ENCODE data around the gene CACNA1B. TPM values are rescaled to one million over a fixed set of nuclear protein-coding genes. Genes with fewer than 3 reads are reported as not detected.

CACNA1B gene
- total RNA-seq, 1 donor from 2014 or later: 0.13 TPM

DNA sequence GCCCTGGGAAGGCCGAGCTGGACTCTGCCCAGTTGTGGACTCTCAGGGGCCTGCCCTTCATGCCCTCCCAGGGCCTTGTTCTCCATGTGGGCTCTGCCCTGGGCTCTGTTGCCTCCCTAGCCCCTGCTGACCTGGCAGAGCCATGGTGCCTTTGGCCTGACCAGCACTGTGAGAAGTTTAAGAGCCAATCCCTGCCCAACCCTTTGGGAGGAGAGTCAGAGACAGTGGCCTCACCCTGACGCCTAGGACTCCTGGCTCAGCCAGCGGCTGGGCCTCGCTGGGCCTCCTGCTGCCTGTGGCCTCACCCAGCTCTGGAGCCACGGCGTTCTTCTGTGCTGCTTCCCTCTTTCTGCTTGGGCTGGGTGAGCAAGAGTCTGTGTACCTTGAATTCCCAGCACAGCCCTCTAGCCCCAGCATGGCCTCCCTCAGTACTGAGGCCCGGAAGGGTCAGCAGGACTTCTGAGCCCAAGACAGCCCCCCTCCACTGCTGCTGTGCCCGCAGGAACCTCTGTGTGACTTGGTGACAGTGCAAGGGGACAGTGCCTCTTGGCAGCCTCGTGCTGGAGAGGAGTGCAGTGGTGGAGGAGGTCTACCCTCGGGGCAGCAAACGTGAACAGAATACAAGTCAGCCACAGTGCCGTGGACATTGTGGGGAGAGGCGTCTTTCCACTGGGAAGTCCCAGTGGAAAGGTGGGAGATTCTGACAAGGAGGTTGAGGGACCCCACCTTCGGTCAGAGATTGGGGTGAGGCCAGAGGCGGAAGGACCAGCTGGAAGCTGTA, 97.4 kb downstream of the CACNA1B start:
- no peak for TF ChIP-seq CTCF (IDR thresholded peaks at IDR 0.05)
- DNase-seq (ENCODE audit: extremely low spot score, unreplicated experiment): peak; percentile 70
- Mint-ChIP-seq H3K36me3 (ENCODE audit: unreplicated experiment) (no peaks in the 10 kb centered on the region), H3K4me3 (ENCODE audit: unreplicated experiment) (no peak overlapping the region), H3K4me1 (ENCODE audit: unreplicated experiment) (no peaks in the 10 kb centered on the region), H3K27me3 (ENCODE audit: unreplicated experiment) (no peaks in the 10 kb centered on the region), H3K27ac (ENCODE audit: unreplicated experiment) (no peak overlapping the region), H3K9me3 (ENCODE audit: unreplicated experiment) (no peaks in the 10 kb centered on the region)

- H3K36me3 Mint-ChIP-seq (ENCODE audit: unreplicated experiment): no peaks in the 10 kb centered on the region
Observed at GRCh38 chr9:137975527-137975913, 97.9 kb downstream of the CACNA1B start.

DNA sequence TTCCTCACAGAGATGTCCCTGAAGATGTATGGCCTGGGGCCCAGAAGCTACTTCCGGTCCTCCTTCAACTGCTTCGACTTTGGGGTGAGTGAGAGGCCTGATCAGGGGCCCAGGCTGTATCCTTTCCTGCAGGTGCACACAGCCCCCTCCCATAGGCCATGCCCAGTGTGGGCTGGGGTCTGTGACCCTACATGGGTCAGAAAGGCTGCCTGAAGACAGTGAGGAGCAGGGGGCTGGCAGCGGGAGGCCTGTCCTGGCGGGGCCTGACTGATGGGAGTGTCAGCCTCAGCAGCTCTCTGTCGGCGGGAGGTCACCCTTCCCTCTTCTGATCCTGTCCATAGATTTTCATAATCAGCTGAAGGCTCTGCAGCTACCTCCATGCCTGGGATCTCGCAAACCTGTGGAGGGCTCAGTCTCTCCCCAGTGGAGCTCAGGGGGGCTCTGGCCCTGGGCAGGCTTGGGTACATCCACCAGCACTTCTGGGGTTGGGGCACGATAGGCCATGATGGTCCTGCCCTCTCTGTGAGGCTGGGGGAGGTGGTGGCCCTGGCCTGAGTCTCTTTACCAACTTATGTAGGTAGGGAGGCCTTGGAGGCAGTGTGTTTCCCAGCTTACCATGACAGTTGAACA, 98.5 kb downstream of the CACNA1B start:
- H3K27ac Mint-ChIP-seq (ENCODE audit: unreplicated experiment): no peak overlapping the region
- no peaks in the 10 kb centered on the region for H3K27me3 Mint-ChIP-seq (ENCODE audit: unreplicated experiment)
- no peak overlapping the region for H3K4me3 Mint-ChIP-seq (ENCODE audit: unreplicated experiment)
- H3K4me1 Mint-ChIP-seq (ENCODE audit: unreplicated experiment): no peaks in the 10 kb centered on the region
- no peak for DNase-seq (ENCODE audit: extremely low spot score, unreplicated experiment)
- no peaks in the 10 kb centered on the region for H3K9me3 Mint-ChIP-seq (ENCODE audit: unreplicated experiment)
- no peak for TF ChIP-seq CTCF (IDR thresholded peaks at IDR 0.05)
- no peaks in the 10 kb centered on the region for H3K36me3 Mint-ChIP-seq (ENCODE audit: unreplicated experiment)

More at GRCh38 chr9:137975527-137975913, 97.9 kb downstream of the CACNA1B start:
- Mint-ChIP-seq H3K4me3 (ENCODE audit: unreplicated experiment) (no peak overlapping the region), H3K9me3 (ENCODE audit: unreplicated experiment) (no peaks in the 10 kb centered on the region), H3K4me1 (ENCODE audit: unreplicated experiment) (no peaks in the 10 kb centered on the region), H3K27ac (ENCODE audit: unreplicated experiment) (no peak overlapping the region), H3K27me3 (ENCODE audit: unreplicated experiment) (no peaks in the 10 kb centered on the region)
- no peak for DNase-seq (ENCODE audit: extremely low spot score, unreplicated experiment)
- TF ChIP-seq CTCF (IDR thresholded peaks at IDR 0.05): no peak

- Mint-ChIP-seq H3K27ac (ENCODE audit: unreplicated experiment) (no peak overlapping the region), H3K4me3 (ENCODE audit: unreplicated experiment) (no peak overlapping the region), H3K4me1 (ENCODE audit: unreplicated experiment) (no peaks in the 10 kb centered on the region), H3K27me3 (ENCODE audit: unreplicated experiment) (no peaks in the 10 kb centered on the region), H3K9me3 (ENCODE audit: unreplicated experiment) (peaks cover 10% of the 10 kb centered on the region), H3K36me3 (ENCODE audit: unreplicated experiment) (no peaks in the 10 kb centered on the region)
- no peak for TF ChIP-seq CTCF (IDR thresholded peaks at IDR 0.05)
- DNase-seq (ENCODE audit: extremely low spot score, unreplicated experiment): no peak
Observed at GRCh38 chr9:137977571-137978261, 100.1 kb downstream of the CACNA1B start.

GRCh38 chr9:137978262-137978714, 100.7 kb downstream of the CACNA1B start:
- H3K36me3 Mint-ChIP-seq (ENCODE audit: unreplicated experiment): no peaks in the 10 kb centered on the region
- H3K9me3 Mint-ChIP-seq (ENCODE audit: unreplicated experiment): peaks cover 10% of the 10 kb centered on the region
- H3K4me3 Mint-ChIP-seq (ENCODE audit: unreplicated experiment): no peak overlapping the region
- no peaks in the 10 kb centered on the region for H3K27me3 Mint-ChIP-seq (ENCODE audit: unreplicated experiment)
- no peak overlapping the region for H3K27ac Mint-ChIP-seq (ENCODE audit: unreplicated experiment)
- H3K4me1 Mint-ChIP-seq (ENCODE audit: unreplicated experiment): no peaks in the 10 kb centered on the region
- TF ChIP-seq CTCF (IDR thresholded peaks at IDR 0.05): no peak
- no peak for DNase-seq (ENCODE audit: extremely low spot score, unreplicated experiment)

All from osteocyte (in vitro differentiated cells).